Measurements from ENCODE around the gene ERP44.

GRCh38 chr9:100021931-100022330, 76.9 kb downstream of the ERP44 start:
- no peak for TF ChIP-seq CTCF (IDR thresholded peaks at IDR 0.05; ENCODE audit: insufficient read depth, low read length)
- TF ChIP-seq SPI1 (IDR thresholded peaks at IDR 0.05; ENCODE audit: borderline replicate concordance, low read depth): no peak
- TF ChIP-seq REST (IDR thresholded peaks at IDR 0.05; ENCODE audit: insufficient replicate concordance, low read depth): no peak
- TF ChIP-seq GABPA (IDR thresholded peaks at IDR 0.05; ENCODE audit: low read depth): no peak
- TF ChIP-seq POLR2AphosphoS5 (IDR thresholded peaks at IDR 0.05; ENCODE audit: low read depth): no peak
